Natural killer cell (primary cell): ENCODE measurements around the gene ITPR1. TPM values are rescaled to one million over a fixed set of nuclear protein-coding genes. Genes with fewer than 3 reads are reported as not detected.
A peak's percentile ranks its signal among the peaks of the same experiment; 100 is the strongest.

Experiments used
- ATAC-seq, 3 donors: fragments of 150-1000 bp in 2 of 3; fragments of 200-7000 bp in 1 of 3; cut with Tn5 transposase; 1 replicate in 1 of 3; 2 replicates in 2 of 3; pipeline ENCODE4 v1.10.0; 2021; ENCODE audit warnings: mild to moderate bottlenecking in 2 of 3, moderate library complexity in 2 of 3
- DNase-seq, 2 donors: peaks; one replicate each; pipeline versions ENCODE4 v3.0.0 to v3.0.0-alpha.2; 2013 to 2021; ENCODE audit warnings: mixed read lengths in 1 of 2
- H3K27ac ChIP-seq: one replicate; pipeline ENCODE4 v1.5.1; 2013; ENCODE audit warnings: mild to moderate bottlenecking, low read length
- H3K27me3 ChIP-seq: one replicate; pipeline ENCODE4 v1.6.1; 2013; ENCODE audit warnings: low read length; ENCODE audit not compliant: control insufficient read depth, insufficient read depth
- H3K36me3 ChIP-seq: one replicate; pipeline ENCODE4 v1.6.1; 2013; ENCODE audit warnings: low read length; ENCODE audit not compliant: control insufficient read depth, insufficient read depth
- H3K4me1 ChIP-seq: one replicate; pipeline ENCODE4 v1.6.1; 2013; ENCODE audit warnings: low read length; ENCODE audit not compliant: control insufficient read depth, insufficient read depth
- H3K4me3 ChIP-seq: one replicate; pipeline ENCODE4 v1.5.1; 2013; ENCODE audit warnings: low read length
- H3K9me3 ChIP-seq: one replicate; pipeline ENCODE4 v1.6.1; 2013; ENCODE audit warnings: low read length; ENCODE audit not compliant: control insufficient read depth, insufficient read depth
- H3K27ac Mint-ChIP-seq, 2 donors: one replicate each; pipeline ENCODE4 v1.8.0; 2022; ENCODE audit warnings: mild to moderate bottlenecking in 2 of 2, mixed read lengths in 2 of 2, moderate library complexity in 1 of 2
- H3K27me3 Mint-ChIP-seq, 2 donors: one replicate each; pipeline ENCODE4 v1.8.0; 2022; ENCODE audit warnings: low read depth in 2 of 2, mixed read lengths in 2 of 2
- H3K36me3 Mint-ChIP-seq: one replicate; pipeline ENCODE4 v1.8.0; 2022; ENCODE audit warnings: mixed read lengths
- H3K4me1 Mint-ChIP-seq, 2 donors: one replicate each; pipeline ENCODE4 v1.8.0; 2022; ENCODE audit warnings: mixed read lengths in 2 of 2
- H3K4me3 Mint-ChIP-seq: one replicate; pipeline ENCODE4 v1.8.0; 2022; ENCODE audit warnings: mild to moderate bottlenecking, moderate library complexity, mixed read lengths
- H3K9me3 Mint-ChIP-seq, 2 donors: one replicate each; pipeline ENCODE4 v1.8.0; 2022; ENCODE audit warnings: mixed read lengths in 2 of 2
- WGBS: methylation state at CpG from one replicate; pipeline ENCODE4 v1.1.7; 2013; ENCODE audit warnings: missing lambda C conversion rate; ENCODE audit not compliant: insufficient coverage; 5-methylcytosine and 5-hydroxymethylcytosine counted together
- intact Hi-C: fragments of 100-400 bp; cut with micrococcal nuclease; formaldehyde crosslinking; loops from one replicate; pipeline ENCODE4 v1.14.2; 2022
- total RNA-seq, 4 donors: library from RNA; stranded (reverse); fragments of 120-200 nt in 1 of 4; gene quantifications; one replicate each; pipeline versions ENCODE4 v1.2.3 to v1.2.4, GENCODE V29; 2013 to 2022
- TF ChIP-seq, protein P1 (sequence below): fragments of 200-600 bp; IDR thresholded peaks from one replicate; pipeline ENCODE4 v1.8.0; 2022; ENCODE audit warnings: antibody characterized with exemption

Gene ITPR1
- total RNA-seq, 3 donors from 2014 or later (not counting 1 experiment from before 2014, with no cell fraction given) = 86.7 to 123 (median 94.8) TPM

DNA sequence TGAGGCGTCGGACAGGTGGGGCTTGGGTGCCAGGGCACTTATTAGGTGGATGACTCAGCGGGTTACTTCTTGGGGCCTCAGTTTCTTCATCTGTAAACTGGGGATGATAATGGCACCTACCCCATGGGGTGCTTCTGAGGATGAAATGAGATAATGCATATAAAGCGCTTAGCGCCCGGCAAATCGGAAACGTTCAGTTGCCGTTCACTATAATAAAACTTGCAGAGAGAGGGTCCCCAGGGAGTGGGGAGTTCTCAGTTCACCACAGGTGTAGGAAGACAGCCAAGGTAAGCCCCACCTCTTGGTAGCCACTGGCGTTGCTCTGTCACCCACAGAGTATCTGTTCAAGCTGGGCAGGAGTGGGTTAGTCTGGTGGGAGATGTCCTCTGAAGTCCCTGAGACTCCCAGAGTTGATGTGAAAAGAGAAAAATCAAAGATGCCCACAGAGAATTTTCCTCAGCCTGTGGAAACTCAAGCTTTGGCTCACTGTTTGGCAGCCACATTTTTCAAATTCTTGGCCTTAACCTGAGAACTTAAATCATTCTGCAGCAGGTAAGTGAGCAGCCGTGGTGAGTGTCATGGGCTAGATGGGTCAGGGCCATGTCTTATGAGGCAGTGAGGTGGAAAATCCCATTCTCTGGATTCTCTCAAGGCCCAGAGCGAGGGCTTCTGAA is 264.6 kb downstream of the ITPR1 start:
- Mint-ChIP-seq H3K36me3 (no peaks in the 10 kb centered on the region), H3K27me3 (no peaks in the 10 kb centered on the region), H3K27ac (no peak overlapping the region), H3K9me3 (peaks cover 0 to 2% of the 10 kb centered on the region in 2 donors), H3K4me3 (no peak overlapping the region), H3K4me1 (peaks cover 58 to 63% of the 10 kb centered on the region in 2 donors)
- WGBS = 87% methylated on average over 12 of the region's 12 CpGs
- Histone ChIP-seq H3K27ac (no peak overlapping the region), H3K27me3 (no peaks in the 10 kb centered on the region), H3K9me3 (no peaks in the 10 kb centered on the region), H3K4me3 (no peak overlapping the region), H3K36me3 (no peaks in the 10 kb centered on the region), H3K4me1 (peaks cover 53% of the 10 kb centered on the region)
- intact Hi-C loops = no loop called here
- TF ChIP-seq, protein P1, sequence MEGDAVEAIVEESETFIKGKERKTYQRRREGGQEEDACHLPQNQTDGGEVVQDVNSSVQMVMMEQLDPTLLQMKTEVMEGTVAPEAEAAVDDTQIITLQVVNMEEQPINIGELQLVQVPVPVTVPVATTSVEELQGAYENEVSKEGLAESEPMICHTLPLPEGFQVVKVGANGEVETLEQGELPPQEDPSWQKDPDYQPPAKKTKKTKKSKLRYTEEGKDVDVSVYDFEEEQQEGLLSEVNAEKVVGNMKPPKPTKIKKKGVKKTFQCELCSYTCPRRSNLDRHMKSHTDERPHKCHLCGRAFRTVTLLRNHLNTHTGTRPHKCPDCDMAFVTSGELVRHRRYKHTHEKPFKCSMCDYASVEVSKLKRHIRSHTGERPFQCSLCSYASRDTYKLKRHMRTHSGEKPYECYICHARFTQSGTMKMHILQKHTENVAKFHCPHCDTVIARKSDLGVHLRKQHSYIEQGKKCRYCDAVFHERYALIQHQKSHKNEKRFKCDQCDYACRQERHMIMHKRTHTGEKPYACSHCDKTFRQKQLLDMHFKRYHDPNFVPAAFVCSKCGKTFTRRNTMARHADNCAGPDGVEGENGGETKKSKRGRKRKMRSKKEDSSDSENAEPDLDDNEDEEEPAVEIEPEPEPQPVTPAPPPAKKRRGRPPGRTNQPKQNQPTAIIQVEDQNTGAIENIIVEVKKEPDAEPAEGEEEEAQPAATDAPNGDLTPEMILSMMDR = no peak
- ATAC-seq (no peak), DNase-seq (no peak)

DNA sequence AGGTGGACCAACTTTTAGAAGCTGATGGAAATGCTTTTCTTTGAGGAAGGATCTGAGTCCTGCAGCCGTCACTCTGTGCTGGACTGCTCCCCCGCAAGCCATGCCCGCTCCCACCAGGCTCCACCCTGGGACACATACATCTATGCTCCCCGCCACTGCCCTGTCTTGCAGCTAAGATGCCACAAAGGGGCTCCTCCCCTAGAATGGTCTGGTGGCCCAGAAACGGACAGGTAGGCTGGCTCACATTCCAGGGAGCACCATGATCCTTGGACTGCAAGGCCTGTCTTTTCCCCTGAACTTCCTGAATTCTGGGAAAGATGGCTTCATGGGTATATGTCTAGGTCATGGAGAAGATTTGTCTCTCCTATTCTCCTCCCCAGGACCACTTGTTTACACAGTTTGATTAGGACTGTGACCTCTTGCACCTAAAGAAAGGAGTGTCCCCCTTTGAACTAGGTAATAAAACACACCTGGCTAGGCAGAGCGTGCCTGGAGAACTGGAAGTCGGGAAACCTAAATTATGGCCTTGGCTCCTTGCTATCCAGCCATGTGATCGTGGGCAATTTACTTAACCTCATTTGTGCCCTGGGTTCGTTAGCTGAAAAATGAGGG is 265.2 kb downstream of the ITPR1 start:
- Histone ChIP-seq H3K36me3 (no peaks in the 10 kb centered on the region), H3K9me3 (no peaks in the 10 kb centered on the region), H3K4me3 (no peak overlapping the region), H3K27me3 (no peaks in the 10 kb centered on the region), H3K4me1 (peaks cover 46% of the 10 kb centered on the region), H3K27ac (no peak overlapping the region)
- no peak for DNase-seq
- Mint-ChIP-seq H3K27me3 (no peaks in the 10 kb centered on the region), H3K4me1 (peaks cover 52 to 57% of the 10 kb centered on the region in 2 donors), H3K36me3 (peaks cover 1% of the 10 kb centered on the region), H3K27ac (no peak overlapping the region), H3K9me3 (no peaks in the 10 kb centered on the region), H3K4me3 (no peak overlapping the region)
- WGBS = 97% methylated on average over 9 of the region's 9 CpGs
- no peak for ATAC-seq
- intact Hi-C loops = no loop called here
- TF ChIP-seq, protein P1 = no peak

DNA sequence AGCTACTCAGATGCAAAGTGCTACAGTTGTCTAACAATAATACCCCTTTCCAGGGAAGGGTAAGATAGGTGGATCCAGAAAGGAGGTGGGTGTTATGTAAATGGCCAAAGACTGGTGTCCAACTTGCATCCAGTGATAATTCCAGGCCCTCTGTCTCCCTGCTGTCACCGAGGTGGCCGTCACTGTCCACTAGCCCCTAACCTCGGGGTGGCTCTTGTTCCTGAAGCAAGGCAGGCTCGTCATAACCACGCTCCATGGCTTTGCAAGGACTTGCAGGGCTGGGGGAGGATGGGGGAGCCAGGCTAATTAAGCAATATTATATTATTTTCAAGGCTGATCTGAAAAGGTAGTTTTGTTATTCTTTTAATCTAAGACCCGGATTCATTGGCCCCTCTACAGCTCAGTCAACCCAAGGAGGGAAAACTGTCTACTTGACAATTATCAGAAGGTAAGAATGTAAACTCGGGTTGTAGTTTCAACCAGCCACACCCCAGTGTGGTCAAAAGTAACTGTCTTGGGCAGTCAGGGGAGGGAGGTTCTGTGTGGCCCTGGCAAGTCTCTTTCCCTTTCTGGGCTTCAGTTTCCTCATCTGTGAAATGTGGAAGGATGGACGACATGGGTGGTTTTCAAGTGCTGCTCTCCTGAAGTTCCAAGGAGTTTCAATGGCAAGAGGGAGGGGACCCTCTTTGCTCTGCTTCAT is 266.0 kb downstream of the ITPR1 start:
- no peaks in the 10 kb centered on the region for H3K9me3 Mint-ChIP-seq
- no peaks in the 10 kb centered on the region for H3K36me3 ChIP-seq
- WGBS = 64% methylated on average over 6 of the region's 8 CpGs
- no peaks in the 10 kb centered on the region for H3K27me3 ChIP-seq
- peak overlapping the region in 1 of 2 donors; percentile 49 for H3K27ac Mint-ChIP-seq
- H3K4me1 ChIP-seq = peaks cover 39% of the 10 kb centered on the region
- H3K4me3 ChIP-seq = no peak overlapping the region
- peaks cover 44 to 49% of the 10 kb centered on the region in 2 donors for H3K4me1 Mint-ChIP-seq
- H3K27me3 Mint-ChIP-seq = no peaks in the 10 kb centered on the region
- no peaks in the 10 kb centered on the region for H3K9me3 ChIP-seq
- H3K27ac ChIP-seq = no peak overlapping the region
- no peak overlapping the region for H3K4me3 Mint-ChIP-seq
- H3K36me3 Mint-ChIP-seq = peaks cover 6% of the 10 kb centered on the region
- ATAC-seq (no peak), DNase-seq (no peak)
- intact Hi-C loops = no loop called here
- TF ChIP-seq, protein P1 = no peak
